Adrenal gland (tissue), 5 donors: ENCODE measurements around the gene MSRB3.

Experiments
- POLR2A ChIP-seq, 2 donors: fragments of 450-650 bp; IDR thresholded peaks; one replicate each; pipeline ENCODE4 v1.6.1; 2017; ENCODE audit warnings: antibody characterized with exemption in 2 of 2, mild to moderate bottlenecking in 2 of 2, moderate library complexity in 1 of 2
- TF ChIP-seq, protein P1 (sequence below), 6 experiments: fragments of 450-650 bp in 4 of 6; fragments of 200-600 bp in 2 of 6; sonication (generic) in 1 of 6; IDR thresholded peaks; 1 replicate in 5 of 6; 2 replicates in 1 of 6; pipeline versions ENCODE4 v1.5.1 to v1.8.0; 2016 to 2021; ENCODE audit warnings: antibody characterized with exemption in 6 of 6, mild to moderate bottlenecking in 2 of 6, moderate library complexity in 1 of 6
- donor health status: DM: no; HTN: no; CAD: no.

DNA sequence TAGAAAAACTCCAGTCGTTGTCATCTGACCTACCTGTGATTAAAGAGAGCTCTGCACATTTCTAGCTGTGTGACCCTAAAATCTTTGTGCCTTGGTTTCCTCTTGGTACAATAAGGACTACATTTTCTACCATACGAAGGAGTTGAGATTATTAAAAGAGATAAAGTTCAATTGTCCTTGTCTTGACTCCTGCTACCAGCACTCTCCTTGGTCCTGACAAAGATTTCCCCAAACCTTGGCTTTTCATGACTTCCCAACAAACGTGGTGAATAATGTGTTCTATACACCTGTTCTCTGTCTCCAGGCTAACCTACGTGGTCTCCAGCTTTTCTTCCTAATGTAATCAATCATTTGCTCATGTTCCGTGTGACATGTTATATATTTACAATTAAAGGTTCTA, 223.5 kb downstream of the MSRB3 start:
- no peak for TF ChIP-seq POLR2A (IDR thresholded peaks at IDR 0.05)
- TF ChIP-seq, protein P1, sequence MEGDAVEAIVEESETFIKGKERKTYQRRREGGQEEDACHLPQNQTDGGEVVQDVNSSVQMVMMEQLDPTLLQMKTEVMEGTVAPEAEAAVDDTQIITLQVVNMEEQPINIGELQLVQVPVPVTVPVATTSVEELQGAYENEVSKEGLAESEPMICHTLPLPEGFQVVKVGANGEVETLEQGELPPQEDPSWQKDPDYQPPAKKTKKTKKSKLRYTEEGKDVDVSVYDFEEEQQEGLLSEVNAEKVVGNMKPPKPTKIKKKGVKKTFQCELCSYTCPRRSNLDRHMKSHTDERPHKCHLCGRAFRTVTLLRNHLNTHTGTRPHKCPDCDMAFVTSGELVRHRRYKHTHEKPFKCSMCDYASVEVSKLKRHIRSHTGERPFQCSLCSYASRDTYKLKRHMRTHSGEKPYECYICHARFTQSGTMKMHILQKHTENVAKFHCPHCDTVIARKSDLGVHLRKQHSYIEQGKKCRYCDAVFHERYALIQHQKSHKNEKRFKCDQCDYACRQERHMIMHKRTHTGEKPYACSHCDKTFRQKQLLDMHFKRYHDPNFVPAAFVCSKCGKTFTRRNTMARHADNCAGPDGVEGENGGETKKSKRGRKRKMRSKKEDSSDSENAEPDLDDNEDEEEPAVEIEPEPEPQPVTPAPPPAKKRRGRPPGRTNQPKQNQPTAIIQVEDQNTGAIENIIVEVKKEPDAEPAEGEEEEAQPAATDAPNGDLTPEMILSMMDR (IDR thresholded peaks at IDR 0.05), result no peak
